GM12864 (cell line): ENCODE data around the gene NR1D1.

Experiments
- DNase-seq: peaks from one replicate; pipeline ENCODE4 v3.0.0-alpha.2; 2011; ENCODE audit warnings: low read depth
- H3K4me3 ChIP-seq: 2 replicates; pipeline ENCODE4 v1.5.1; 2011; ENCODE audit warnings: mild to moderate bottlenecking, low read depth, low read length, control low read depth
- TF ChIP-seq, protein P1 (sequence below): IDR thresholded peaks from 2 replicates; pipeline ENCODE4 v1.5.1; 2011; ENCODE audit warnings: low read depth, mild to moderate bottlenecking, moderate library complexity, low read length, control low read depth, inconsistent platforms; ENCODE audit errors: missing control alignments

Gene NR1D1

GRCh38 chr17:40130352-40131042 lies 30.1 kb upstream of the NR1D1 start:
- H3K4me3 ChIP-seq = no peak overlapping the region
- no peak for DNase-seq
- TF ChIP-seq, protein P1, sequence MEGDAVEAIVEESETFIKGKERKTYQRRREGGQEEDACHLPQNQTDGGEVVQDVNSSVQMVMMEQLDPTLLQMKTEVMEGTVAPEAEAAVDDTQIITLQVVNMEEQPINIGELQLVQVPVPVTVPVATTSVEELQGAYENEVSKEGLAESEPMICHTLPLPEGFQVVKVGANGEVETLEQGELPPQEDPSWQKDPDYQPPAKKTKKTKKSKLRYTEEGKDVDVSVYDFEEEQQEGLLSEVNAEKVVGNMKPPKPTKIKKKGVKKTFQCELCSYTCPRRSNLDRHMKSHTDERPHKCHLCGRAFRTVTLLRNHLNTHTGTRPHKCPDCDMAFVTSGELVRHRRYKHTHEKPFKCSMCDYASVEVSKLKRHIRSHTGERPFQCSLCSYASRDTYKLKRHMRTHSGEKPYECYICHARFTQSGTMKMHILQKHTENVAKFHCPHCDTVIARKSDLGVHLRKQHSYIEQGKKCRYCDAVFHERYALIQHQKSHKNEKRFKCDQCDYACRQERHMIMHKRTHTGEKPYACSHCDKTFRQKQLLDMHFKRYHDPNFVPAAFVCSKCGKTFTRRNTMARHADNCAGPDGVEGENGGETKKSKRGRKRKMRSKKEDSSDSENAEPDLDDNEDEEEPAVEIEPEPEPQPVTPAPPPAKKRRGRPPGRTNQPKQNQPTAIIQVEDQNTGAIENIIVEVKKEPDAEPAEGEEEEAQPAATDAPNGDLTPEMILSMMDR = no peak

DNA sequence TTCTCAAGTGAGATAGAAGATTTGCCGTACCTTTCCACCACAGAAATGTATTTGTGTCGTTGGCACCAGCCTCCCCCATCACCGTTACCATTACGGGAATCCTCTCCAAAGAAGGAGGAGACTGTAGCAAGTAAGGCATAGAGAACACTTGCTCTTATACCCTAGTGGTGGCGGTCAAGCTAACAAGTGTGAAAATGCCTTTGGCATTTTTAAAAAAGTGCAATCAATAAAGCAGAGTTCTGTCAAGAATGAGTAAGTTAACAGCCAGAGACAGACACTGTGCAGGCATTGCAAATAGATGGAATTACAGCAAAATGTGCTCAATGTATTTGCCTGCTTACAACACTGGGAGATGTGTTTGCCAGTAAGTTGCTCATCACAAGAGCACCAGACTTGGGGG lies 29.1 kb upstream of the NR1D1 start:
- TF ChIP-seq, protein P1 = no peak
- no peak overlapping the region for H3K4me3 ChIP-seq
- DNase-seq = no peak

DNA sequence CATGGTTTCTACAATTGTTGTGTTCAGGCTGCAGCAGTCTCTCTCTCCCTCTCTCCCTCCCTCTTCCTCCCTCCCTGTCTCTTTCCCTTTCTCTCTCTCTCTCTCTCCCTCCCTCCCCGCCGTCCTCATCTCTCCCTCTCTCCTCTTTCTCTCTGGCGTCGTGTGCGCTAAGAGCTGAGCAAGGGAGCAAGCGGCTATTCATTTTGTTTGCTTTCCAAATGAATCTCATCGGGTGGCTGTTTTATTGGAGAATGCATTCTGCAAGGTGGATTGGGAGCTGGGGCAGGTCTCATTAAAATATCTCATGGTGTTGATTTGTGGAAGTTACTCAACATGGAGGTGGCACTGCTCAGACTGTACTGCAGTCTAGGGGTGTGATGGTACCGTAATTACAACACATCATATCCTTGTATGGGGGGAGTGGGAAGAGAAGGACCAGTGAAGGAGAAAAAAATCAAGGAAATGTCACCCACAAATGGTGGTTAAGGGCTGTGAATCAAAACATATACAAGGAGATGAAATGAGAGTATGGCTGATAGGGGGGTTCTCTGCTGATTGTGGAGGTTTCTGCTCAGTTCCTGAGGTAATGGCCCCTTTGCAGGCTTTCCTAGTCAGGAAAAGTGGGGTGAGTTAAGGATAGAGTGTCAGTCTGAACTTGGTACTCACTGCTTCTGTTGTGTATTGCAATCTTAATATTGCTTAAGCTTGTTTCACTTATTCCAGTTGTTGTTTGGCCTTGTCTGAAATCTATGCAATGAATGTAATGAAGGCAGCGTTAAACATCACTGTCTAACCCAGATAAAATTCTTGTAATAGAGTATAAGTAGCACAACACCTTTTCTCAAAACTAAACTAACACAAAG lies 24.1 kb upstream of the NR1D1 start:
- no peak for DNase-seq
- TF ChIP-seq, protein P1 = no peak
- H3K4me3 ChIP-seq = peak overlapping the region; percentile 89

- DNase-seq = no peak
- peak overlapping the region; percentile 89 for H3K4me3 ChIP-seq
- TF ChIP-seq, protein P1 = no peak
Measured at GRCh38 chr17:40123811-40124114, 23.4 kb upstream of the NR1D1 start.

GRCh38 chr17:40122999-40123810 lies 22.8 kb upstream of the NR1D1 start:
- TF ChIP-seq, protein P1 = no peak
- peak overlapping the region; percentile 89 for H3K4me3 ChIP-seq
- DNase-seq = no peak

DNA sequence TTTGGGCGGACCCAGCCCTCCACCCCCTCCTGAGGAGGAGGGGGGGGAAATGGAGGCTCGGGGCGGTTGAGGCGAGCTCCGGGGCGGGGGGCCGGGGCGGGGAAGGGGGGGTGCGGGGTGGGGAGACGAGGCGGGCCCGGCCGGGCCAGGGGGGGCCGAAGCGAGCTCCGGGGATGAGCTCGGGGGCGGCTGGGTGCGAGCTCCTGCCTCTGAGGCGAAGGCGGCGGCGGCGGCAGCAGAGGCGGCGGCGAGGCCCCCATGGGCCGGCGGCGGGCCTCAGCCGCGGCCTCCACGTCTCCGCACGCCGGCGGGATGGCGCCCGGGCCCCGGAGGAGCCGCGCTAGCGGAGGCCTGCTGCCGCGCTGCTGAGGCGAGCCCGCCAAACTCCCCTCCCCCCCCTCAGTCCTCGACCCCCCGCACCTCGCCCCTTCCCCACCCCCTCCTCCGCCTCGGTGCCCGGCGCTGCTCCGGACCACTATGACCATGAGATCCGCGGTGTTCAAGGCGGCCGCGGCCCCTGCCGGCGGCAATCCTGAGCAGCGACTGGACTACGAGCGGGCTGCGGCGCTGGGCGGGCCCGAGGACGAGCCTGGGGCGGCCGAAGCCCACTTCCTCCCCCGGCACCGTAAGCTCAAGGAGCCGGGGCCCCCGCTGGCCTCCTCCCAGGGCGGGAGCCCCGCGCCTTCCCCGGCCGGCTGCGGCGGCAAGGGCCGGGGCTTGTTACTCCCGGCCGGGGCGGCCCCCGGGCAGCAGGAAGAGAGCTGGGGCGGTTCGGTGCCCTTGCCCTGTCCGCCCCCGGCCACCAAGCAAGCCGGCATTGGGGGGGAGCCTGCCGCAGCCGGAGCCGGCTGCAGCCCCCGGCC lies 22.0 kb upstream of the NR1D1 start:
- TF ChIP-seq, protein P1 = no peak
- H3K4me3 ChIP-seq = peak overlapping the region; percentile 89
- DNase-seq = no peak
